NCI-H82 treated with DMSO at 0.1 percent for 48 hours (cell line): Measurements from ENCODE around the gene AFF1.
"Not testable (repeated sequence)": the region's sequence is repeated elsewhere in the genome, so short reads cannot be mapped to it uniquely, and the experiment has no call there.

ENCODE experiments used
- DNase-seq: peaks from one replicate; lab custom pipeline; 2025; ENCODE audit not compliant: unreplicated experiment; lab: John Stamatoyannopoulos, UW

AFF1 gene

GRCh38 chr4:87031920-87032319, 97.1 kb downstream of the AFF1 start:
- no peak for DNase-seq

DNA sequence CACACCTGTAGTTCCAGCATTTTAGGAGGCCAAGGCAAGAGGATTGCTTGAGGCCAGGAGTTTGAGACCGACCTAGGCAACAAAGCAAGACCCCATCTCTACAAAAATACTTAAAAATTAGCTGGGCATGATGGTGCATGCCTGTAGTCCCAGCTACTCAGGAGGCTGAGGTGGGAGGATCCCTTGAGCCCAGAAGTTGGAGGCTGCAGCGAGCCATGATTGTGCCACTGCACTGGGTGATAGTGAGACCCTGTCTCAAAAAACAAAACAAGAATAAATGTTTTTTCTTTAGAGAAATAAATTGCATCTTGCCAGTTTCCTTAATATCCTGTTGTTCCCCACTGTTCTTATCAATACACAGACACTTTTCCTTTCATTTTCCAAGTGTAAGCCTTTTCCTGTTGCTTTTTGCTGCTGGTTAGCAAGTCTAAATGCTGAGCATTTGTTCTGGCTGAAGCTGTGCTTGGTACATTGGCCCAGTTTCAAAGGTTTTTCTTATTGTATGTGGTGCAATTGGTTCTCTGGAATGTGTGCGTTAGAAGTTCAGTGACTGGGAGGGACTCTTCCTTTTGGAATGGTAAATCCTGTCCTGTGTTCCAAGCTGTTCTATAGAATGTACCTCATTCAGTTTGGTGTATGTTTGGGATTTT, 98.2 kb downstream of the AFF1 start:
- DNase-seq = no peak

GRCh38 chr4:87033902-87034301, 99.1 kb downstream of the AFF1 start:
- DNase-seq = peak; percentile 34

DNA sequence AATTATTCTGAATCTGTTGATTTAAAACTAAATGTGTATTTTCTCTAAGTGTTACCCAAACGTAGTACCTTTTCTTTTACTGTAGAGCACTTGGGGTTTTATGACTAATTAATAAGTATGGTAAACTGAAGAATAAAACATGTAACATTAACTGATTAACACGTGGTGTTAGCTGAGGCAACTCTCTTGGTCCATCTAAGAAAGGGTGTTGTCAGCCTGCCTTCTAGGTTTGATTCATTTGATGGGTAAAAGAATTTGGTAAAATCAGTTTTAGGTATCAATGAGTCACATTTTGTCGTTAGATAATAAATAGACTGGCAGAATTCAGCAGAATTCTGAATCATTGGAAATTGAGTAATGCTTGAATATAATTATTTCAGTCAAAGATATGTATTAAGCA, 99.7 kb downstream of the AFF1 start:
- no peak for DNase-seq

DNA sequence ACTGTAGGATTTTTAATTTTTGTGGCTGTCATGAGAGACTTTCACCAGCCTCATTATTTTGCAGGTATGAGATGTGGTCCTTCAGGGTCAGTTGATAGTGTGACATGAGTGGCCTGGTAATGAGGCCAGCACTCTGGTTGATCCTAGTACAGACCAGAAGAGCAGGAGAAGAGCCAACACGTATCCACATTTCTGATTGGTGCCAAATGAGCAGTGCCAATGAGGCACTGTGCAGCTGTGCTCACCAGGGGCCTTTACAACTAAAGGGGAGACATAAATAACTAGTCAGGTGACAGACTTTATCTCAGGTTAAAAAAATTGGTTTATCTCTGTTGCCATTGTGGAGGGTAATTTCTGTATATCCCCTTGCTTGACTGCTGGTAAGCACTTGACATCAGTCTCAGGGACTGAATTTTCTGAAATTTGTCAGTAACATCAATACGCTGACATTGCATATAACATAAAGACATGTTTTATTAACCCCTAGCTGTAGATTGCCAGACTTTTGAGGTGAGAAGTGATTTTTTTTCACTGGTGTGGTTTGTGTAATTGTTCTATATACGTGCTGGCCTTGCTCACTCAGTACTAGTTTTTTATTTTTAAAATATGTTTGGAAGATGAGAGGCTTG, 101.2 kb downstream of the AFF1 start:
- DNase-seq = no peak

DNA sequence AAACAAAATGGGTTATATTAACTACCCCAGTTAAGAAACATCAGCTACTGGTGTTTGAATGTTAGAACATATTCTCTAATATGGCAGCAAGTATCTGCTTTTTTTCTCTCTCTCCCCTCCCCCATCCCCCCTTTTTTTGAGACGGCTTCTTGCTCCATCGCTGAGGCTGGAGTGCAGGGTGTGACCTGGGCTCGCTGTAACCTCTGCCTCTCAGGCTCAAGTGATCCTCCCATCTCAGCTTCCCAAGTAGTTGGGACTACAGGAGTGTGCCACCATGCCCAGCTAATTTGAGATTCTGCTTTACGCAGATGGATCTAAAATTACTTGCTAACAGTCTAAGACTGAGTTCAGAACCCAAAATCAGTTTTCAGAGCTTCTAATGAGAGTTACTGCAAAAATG, 101.9 kb downstream of the AFF1 start:
- no peak for DNase-seq

DNA sequence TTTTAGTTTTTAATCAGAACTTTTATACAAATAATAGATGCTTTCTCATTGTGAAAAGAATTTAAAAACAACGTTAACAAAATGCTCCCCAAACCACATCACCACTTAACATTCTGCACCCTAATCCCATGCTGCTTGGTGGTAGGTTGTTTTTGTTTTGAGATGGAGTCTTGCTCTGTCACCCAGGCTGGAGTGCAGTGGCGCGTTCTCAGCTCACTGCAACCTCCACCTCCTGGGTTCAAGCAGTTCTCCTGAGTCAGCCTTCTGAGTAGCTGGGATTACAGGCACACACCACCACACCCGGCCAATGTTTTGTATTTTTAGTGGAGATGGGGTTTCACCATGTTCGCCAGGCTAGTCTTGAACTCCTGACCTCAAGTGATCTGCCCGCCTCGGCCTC, 102.4 kb downstream of the AFF1 start:
- DNase-seq = not testable (repeated sequence)

DNA sequence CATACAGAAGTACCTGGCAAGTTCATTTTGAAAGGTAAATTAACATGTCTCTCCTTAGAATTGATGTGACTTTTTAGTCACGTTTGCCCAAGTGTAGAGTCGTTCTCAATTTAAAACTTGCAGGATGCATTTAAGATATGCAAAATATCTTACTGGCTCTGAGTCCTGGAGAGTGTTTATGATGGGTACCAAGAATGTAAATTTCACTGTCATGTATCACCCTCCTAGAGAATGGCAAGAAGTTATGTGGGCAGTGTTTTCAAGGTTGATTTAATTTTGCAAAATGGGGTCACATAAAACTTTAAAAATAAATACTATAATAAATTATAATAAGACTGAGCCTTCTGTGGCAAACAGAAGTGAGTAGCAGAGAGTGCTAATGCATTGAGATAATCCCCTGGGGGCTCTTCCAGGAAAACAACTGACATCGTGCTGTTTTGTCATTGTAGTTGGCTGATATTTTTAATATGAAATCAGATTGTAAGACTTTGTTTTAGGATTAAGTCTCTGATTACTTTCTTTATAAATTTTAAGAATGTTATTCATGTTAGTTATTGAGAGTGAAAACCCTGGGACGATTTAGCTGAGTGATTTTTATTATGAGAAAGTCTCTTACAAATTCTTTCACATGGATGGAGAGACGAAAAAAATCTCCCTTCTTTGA, 103.0 kb downstream of the AFF1 start:
- DNase-seq = no peak

GRCh38 chr4:87038837-87039615, 104.2 kb downstream of the AFF1 start:
- no peak for DNase-seq

DNA sequence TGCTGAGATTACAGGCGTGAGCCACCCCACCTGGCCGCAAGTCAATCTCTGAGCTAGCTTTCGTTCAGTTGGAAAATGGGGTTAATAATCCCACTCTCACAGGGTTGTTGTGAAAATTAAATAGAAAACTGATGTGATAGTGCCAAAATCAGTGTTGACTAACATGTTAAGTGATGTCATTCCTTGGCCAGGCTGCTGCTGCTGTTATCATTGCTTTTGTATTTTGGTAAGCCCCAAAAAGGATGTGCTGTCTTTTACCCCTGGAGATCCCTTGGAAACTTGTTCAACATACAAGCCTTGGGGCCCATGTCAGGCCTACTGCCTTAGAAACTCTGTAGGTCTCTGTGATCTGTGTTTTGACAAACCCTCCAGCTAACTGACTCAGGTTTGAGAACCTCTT, 106.3 kb downstream of the AFF1 start:
- DNase-seq = no peak

DNA sequence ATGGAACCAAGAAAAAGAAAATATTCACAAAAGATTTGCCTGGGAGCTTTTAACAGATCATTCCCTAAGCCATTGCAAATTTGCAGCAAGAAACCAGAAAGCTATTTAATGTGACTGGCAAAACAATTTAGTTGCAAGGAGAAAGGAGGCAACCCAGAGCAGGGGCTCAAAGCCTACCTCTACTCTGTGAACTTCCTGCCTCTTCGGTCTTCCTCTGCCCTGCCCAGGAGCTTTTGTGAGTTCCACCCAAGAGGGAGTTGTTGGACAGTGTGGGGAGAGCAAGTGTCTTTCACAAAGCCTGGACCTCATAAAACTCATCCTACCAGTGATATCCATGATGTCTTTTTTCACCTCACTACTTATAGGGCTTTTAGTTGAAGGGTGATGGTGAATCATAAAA, 107.4 kb downstream of the AFF1 start:
- DNase-seq = no peak

- DNase-seq = no peak
These were observed 108.4 kb downstream of the AFF1 start for GRCh38 chr4:87042986-87043820.

- no peak for DNase-seq
These were observed 109.9 kb downstream of the AFF1 start for GRCh38 chr4:87044511-87045233.

DNA sequence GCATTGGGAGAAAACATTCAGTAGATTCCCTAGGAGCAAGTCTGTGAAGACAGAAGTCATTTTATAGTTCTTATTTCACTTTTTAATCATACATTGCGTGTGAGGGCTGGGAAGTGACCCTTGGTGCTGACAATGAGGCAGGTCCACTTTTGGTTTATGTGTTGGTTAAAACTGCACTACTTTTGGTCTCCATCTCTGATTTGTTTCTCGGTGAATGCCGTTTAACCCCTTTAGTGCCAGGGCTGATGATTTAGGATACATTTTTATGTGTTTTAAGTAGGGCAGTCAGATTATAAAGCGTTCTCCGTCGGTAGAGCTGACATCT, 110.4 kb downstream of the AFF1 start:
- no peak for DNase-seq

GRCh38 chr4:87045659-87046058, 110.8 kb downstream of the AFF1 start:
- DNase-seq = no peak

- no peak for DNase-seq
These were observed 111.3 kb downstream of the AFF1 start for GRCh38 chr4:87046121-87046551.

GRCh38 chr4:87047281-87047798, 112.5 kb downstream of the AFF1 start:
- DNase-seq = no peak

GRCh38 chr4:87049508-87049907, 114.7 kb downstream of the AFF1 start:
- no peak for DNase-seq

DNA sequence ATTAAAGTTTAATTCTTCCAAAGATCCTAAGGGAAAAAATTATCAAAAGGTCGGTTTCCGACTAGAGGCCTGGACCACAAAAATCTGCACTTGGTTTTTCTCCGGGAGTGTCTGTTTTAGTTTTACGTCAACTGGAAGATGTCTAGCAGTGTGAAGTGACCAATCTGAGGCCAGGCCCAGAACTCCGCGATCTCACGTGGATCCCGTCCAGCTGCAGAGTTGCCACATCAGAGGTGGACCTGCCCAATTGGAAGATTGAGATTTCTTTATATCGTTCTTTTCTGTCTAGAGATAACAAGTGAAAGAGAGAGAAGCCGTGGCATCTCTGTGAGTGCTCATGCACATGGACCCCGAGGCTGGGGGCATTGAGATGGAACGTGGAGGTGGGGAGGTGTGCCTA, 115.8 kb downstream of the AFF1 start:
- no peak for DNase-seq

DNA sequence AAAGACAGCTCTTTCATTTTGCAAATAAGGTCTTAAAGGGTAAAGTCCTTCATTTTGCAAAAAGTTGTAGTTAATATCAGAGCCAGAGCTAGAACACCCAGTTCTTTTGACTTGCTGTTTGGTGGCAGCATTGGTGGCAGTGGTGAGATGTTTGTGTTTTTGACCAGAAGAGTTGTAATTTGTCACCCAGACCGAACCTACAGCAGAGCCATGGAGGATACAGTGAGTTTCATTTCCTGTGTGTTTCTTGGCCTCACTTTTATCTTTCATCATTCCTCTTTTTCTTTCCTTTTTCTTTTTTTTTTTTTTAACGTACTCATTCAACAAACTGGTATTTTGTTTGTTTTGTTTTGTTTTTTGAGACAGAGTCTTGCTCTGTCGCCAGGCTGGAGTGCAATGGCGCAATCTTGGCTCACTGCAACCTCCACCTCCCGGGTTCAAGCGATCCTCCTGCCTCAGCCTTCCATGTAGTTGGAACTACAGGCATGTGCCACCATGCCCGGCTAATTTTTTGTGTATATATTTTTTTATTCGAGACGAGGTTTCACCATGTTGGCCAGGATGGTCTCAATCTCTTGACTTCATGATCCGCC, 116.4 kb downstream of the AFF1 start:
- no peak for DNase-seq
